ENCODE measurements around the gene CAPN1.
"Not testable (repeated sequence)": the region's sequence is repeated elsewhere in the genome, so short reads cannot be mapped to it uniquely, and the experiment has no call there.

The CAPN1 gene

GRCh38 chr11:65163684-65164083 is 18.0 kb upstream of the CAPN1 start:
- DNase-seq: no peak

GRCh38 chr11:65165410-65166317 is 16.1 kb upstream of the CAPN1 start:
- DNase-seq: no peak

- DNase-seq: no peak
Observed at GRCh38 chr11:65166893-65167292, 14.8 kb upstream of the CAPN1 start.

GRCh38 chr11:65167656-65168055 is 14.1 kb upstream of the CAPN1 start:
- no peak for DNase-seq

- peak; percentile 29 for DNase-seq
Observed at GRCh38 chr11:65169164-65169641, 12.5 kb upstream of the CAPN1 start.

GRCh38 chr11:65170058-65170534 is 11.6 kb upstream of the CAPN1 start, which contains the start of gene SPDYC:
TSS of gene SPDYC (plus strand) at chr11:65170233. CDS start at chr11:65171358, 1,125 bp downstream.
- no peak for DNase-seq

DNA sequence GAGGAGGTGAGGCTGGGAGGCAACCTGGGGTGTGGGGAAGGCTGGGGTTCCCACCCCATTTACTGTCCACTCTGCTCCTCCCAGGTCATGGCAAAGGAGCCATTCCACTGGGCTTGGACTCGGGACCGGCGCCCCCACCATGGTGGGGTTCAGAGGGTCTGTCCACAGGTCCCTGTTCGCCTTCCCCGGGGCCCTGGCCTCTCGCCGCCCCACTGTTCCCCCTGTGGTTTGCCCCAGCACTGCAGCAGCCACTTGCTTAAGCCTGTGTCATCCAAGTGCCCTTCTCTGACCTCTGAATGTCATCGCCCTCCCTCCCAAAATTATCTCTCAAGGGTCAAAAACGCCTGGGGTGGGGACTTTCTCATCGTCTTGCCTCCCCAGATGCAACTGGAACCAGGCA is 9.1 kb upstream of the CAPN1 start:
- no peak for DNase-seq

- not testable (repeated sequence) for DNase-seq
Observed at GRCh38 chr11:65174571-65175010, 7.1 kb upstream of the CAPN1 start.

DNA sequence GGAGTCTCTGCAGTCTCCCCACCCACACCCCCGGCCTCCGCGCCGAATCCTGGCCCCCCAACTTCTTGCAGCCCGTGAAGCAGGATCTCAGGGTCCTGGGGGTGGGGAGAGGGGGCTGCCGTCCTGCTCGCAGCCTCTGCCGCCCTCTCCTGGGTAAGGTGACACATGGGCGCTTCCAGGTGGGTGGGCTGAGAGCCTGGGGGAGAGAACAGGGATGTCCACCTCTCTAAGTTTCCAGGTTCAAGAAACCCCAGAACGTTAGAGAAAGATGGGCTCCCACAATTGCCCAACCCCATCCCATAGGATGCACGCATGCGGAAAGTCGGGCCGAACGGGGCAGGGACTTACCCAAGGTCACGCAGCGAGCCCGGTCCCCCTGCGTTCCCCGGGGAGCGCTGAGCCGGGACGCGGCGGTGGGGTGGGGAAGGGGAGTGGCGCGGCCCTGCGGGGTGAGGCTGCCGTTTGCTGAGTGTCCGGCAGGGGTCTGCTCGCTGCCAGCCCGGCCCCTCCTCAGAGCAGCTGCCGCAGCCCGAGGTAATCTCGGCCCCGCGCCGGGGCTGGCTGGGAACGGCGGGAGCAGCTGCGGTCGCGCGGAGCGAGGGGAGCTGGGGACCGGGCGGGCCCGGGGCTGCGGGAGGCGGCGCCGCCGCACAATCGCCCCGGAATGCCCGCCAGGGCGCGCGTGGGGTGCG is 705 bp upstream of the CAPN1 start:
- peak; percentile 63 for DNase-seq

GRCh38 chr11:65182258-65183170 is 786 bp downstream of the CAPN1 start:
- no peak for DNase-seq

- no peak for DNase-seq
Observed at GRCh38 chr11:65183201-65183891, 1.6 kb downstream of the CAPN1 start.

DNA sequence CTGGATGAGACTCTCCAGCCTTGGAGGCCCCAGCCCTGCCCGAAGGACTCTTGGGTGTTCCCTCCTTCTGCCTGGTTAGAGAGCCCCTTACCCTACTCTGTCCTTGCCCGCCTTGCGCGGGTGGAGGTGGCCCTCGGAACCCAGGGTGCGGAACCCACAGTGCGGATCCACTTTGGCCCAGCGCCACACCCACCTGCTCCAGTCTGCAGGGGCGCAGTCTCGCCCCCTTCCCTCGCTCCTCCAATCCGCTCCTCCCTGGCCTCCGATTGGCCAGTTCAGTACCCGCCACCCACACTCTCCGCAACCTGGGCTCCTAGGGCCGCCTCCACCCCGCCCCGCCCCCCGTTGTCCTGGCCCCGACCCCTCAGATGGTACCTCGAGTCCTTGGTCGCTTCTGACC is 2.4 kb downstream of the CAPN1 start:
- DNase-seq: no peak

DNA sequence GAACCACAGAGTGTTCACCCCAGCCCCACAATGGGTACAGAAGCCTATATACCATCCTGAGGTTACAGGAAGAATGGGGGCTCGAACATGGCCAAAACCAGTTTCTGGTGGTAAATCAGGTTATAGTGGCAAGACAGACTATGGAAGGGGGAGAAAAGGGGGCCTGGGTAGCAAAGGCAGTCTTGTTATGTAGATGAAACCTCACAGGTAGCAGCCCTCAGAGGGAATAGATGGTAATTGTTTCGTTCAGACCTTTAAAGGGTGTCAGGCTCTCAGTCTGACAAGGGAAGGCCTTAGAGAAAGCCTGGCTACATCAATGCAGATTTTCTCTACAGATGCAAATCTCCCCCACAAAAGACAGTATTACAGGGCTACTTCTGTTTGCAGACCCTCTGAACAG is 3.4 kb downstream of the CAPN1 start:
- DNase-seq: no peak

DNA sequence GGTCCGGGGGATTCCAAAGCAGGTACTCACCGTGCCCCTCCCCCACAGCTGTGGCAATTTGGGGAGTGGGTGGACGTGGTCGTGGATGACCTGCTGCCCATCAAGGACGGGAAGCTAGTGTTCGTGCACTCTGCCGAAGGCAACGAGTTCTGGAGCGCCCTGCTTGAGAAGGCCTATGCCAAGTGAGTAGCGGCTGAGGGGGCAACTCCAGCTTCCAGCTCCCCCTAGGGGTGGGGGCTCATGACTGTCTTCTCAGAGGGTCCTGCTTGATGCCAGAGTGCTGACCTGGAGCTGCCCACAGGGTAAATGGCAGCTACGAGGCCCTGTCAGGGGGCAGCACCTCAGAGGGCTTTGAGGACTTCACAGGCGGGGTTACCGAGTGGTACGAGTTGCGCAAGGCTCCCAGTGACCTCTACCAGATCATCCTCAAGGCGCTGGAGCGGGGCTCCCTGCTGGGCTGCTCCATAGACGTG is 4.2 kb downstream of the CAPN1 start:
- no peak for DNase-seq

- DNase-seq: no peak
Observed at GRCh38 chr11:65186701-65187100, 5.0 kb downstream of the CAPN1 start.

DNA sequence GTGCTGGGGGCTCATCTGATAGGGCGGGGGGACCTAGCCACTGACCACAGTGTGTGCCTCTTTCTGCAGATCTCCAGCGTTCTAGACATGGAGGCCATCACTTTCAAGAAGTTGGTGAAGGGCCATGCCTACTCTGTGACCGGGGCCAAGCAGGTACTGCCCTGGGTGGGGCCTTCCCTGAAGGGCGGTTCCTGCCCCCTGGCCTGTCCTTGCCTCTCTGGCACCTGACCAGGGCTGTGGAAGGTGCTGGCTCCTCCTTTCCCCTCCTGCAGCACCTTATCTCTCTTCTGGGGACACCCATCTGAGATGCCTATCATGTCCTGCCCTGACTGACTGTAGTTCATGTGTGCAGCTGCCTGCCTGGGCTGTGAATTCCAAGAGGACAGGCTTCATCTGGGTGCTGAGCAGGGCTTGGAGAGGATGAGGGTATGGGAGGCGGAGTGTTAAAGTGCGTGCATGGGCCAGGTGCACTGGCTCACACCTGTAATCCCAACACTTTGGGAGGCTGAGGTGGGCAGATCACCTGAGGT is 5.5 kb downstream of the CAPN1 start:
- DNase-seq: no peak

DNA sequence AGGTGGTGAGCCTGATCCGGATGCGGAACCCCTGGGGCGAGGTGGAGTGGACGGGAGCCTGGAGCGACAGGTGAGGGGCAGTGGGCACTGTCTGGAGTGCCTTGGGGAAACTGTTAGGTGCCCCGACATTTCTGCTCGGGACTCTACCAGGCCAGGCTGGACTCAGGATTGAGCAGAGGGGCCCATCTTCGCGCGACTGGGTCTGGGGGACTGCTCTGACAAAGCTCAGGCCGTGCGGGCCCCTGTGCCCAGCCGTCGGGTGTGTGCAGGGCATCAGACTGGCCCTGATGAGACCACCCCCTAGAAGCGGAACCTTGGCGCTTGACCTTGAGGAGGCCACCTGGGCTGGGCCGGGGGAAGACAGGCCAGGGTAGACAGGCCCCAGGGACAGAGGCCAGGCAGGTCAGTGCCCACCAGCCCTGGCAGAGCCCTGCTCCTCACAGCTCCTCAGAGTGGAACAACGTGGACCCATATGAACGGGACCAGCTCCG is 6.3 kb downstream of the CAPN1 start:
- DNase-seq: no peak

DNA sequence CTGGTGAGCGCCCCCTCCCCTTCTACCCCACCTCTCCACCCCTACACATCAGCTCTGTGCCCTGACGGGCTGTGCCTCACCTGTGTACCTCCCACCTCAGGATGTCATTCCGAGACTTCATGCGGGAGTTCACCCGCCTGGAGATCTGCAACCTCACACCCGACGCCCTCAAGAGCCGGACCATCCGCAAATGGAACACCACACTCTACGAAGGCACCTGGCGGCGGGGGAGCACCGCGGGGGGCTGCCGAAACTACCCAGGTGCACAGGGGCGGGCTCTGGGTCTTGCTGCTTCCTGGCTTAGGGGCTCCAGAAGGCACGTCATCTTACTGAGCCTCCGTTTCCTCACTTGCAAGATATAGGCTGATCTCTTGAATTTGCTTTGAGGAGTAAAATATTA is 6.8 kb downstream of the CAPN1 start:
- DNase-seq: no peak

- DNase-seq: no peak
Observed at GRCh38 chr11:65189191-65189590, 7.5 kb downstream of the CAPN1 start.

GRCh38 chr11:65194564-65194963 is 12.8 kb downstream of the CAPN1 start:
- no peak for DNase-seq

GRCh38 chr11:65204143-65204542 is 22.4 kb downstream of the CAPN1 start:
- DNase-seq: no peak
